GM12878 (cell line): Measurements from ENCODE around the gene LZTFL1. TPM values are rescaled to one million over a fixed set of nuclear protein-coding genes. Genes with fewer than 3 reads are reported as not detected.

Experiments used
- ATF7 ChIP-seq: fragments of 450-650 bp; IDR thresholded peaks from 2 replicates; pipeline ENCODE4 v1.6.1; 2016; ENCODE audit warnings: low read depth, mild to moderate bottlenecking
- BHLHE40 ChIP-seq, 2 experiments: fragments of 450-650 bp in 1 of 2; IDR thresholded peaks; 2 replicates each; pipeline ENCODE4 v1.6.1; 2011 to 2017; ENCODE audit warnings: low read depth in 2 of 2, borderline replicate concordance in 1 of 2, improper control_type of control experiment in 1 of 2, low read length in 1 of 2, mild to moderate bottlenecking in 1 of 2
- BMI1 ChIP-seq: fragments of 450-650 bp; IDR thresholded peaks from 2 replicates; pipeline ENCODE4 v1.6.1; 2016; ENCODE audit warnings: mild to moderate bottlenecking, moderate library complexity, borderline replicate concordance
- CBFB ChIP-seq: IDR thresholded peaks from 2 replicates; pipeline ENCODE4 v1.6.1; 2016; ENCODE audit warnings: antibody characterized with exemption, low read depth
- CBX5 ChIP-seq: sonication (generic); IDR thresholded peaks from 2 replicates; pipeline ENCODE4 v1.6.1; 2016; ENCODE audit warnings: low read depth, moderate library complexity, mild to moderate bottlenecking, inconsistent platforms
- DPF2 ChIP-seq: fragments of 450-650 bp; IDR thresholded peaks from 2 replicates; pipeline ENCODE4 v1.6.1; 2017; ENCODE audit warnings: mild to moderate bottlenecking
- FOS ChIP-seq: IDR thresholded peaks from 3 replicates; pipeline ENCODE4 v1.6.1; 2011; ENCODE audit warnings: borderline replicate concordance; ENCODE audit not compliant: insufficient read length; ENCODE audit errors: extremely low read depth
- HCFC1 ChIP-seq: fragments of 150-350 bp; IDR thresholded peaks from 2 replicates; pipeline ENCODE4 v1.6.1; 2014; ENCODE audit warnings: low read length
- IKZF1 ChIP-seq: fragments of 450-650 bp; conservative IDR thresholded peaks from 2 replicates; pipeline ENCODE4 v1.6.1; 2017; ENCODE audit warnings: antibody characterized with exemption, mild to moderate bottlenecking
- LARP7 ChIP-seq: fragments of 450-650 bp; IDR thresholded peaks from 2 replicates; pipeline ENCODE4 v1.6.1; 2017; ENCODE audit warnings: mild to moderate bottlenecking
- MEF2A ChIP-seq: IDR thresholded peaks from 2 replicates; pipeline ENCODE4 v1.6.1; 2011; ENCODE audit warnings: low read depth, mild to moderate bottlenecking, low read length, moderate library complexity; ENCODE audit not compliant: insufficient read depth
- MTA3 ChIP-seq: IDR thresholded peaks from 2 replicates; pipeline ENCODE4 v1.6.1; 2012; ENCODE audit warnings: low read length, inconsistent platforms, borderline replicate concordance
- RB1 ChIP-seq: fragments of 450-650 bp; formaldehyde crosslinking; IDR thresholded peaks from 2 replicates; pipeline ENCODE4 v1.6.1; 2017; ENCODE audit warnings: mild to moderate bottlenecking, borderline replicate concordance
- RELA ChIP-seq: fragments of 450-650 bp; IDR thresholded peaks from 2 replicates; pipeline ENCODE4 v1.8.0; 2014; ENCODE audit warnings: borderline replicate concordance; ENCODE audit not compliant: partially characterized antibody
- RFX5 ChIP-seq: IDR thresholded peaks from 2 replicates; pipeline ENCODE4 v1.6.1; 2011; ENCODE audit warnings: low read depth, low read length, improper control_type of control experiment
- RUNX3 ChIP-seq: IDR thresholded peaks from 2 replicates; pipeline ENCODE4 v1.6.1; 2012; ENCODE audit warnings: low read length, inconsistent platforms
- SUPT20H ChIP-seq: IDR thresholded peaks from 2 replicates; pipeline ENCODE4 v1.6.1; 2011; ENCODE audit warnings: low read depth, mild to moderate bottlenecking, low read length, moderate library complexity, borderline replicate concordance; ENCODE audit not compliant: control insufficient read depth
- ZNF274 ChIP-seq: IDR thresholded peaks from one replicate; pipeline ENCODE4 v1.8.0; 2011; ENCODE audit not compliant: insufficient read length, insufficient read depth
- ZNF384 ChIP-seq: IDR thresholded peaks from 2 replicates; pipeline ENCODE4 v1.6.1; 2012; ENCODE audit warnings: low read depth, mild to moderate bottlenecking, low read length, improper control_type of control experiment, borderline replicate concordance
- ZZZ3 ChIP-seq: IDR thresholded peaks from 2 replicates; pipeline ENCODE4 v1.6.1; 2011; ENCODE audit warnings: low read depth; ENCODE audit not compliant: control insufficient read depth, insufficient read length
- polyA plus RNA-seq, 11 experiments: library from polyadenylated mRNA; depleted of rRNA in 4 of 11; unstranded in 6 of 11; stranded (reverse) in 5 of 11; fragments of >200 nt; fragmentation: Nextera tagmentation in 4 of 11; fragmentation: Illumina TruSeq in 1 of 11; extraction: Ambion mirVana in 4 of 11; extraction: Trizol in 1 of 11; gene quantifications; 1 replicate in 1 of 11; 2 replicates in 10 of 11; pipeline versions ENCODE4 v1.2.1 to v1.2.3, GENCODE V29; 2011 to 2016; ENCODE audit warnings: inconsistent platforms in 2 of 11, missing spikeins in 2 of 11, low read depth in 1 of 11
- total RNA-seq, 4 experiments: library from RNA; depleted of rRNA in 3 of 4; stranded (reverse); fragments of >200 nt in 3 of 4; fragmentation: Illumina TruSeq in 1 of 4; extraction: Trizol in 1 of 4; gene quantifications; 2 replicates each; pipeline versions ENCODE4 v1.2.1 to v1.2.3, GENCODE V29; 2013 to 2021
- TF ChIP-seq, protein P1 (sequence below): IDR thresholded peaks from 2 replicates; pipeline ENCODE4 v1.6.1; 2011; ENCODE audit warnings: low read depth, low read length, improper control_type of control experiment, borderline replicate concordance
- TF ChIP-seq, protein P2 (sequence below): fragments of 450-650 bp; IDR thresholded peaks from 2 replicates; pipeline ENCODE4 v1.6.1; 2017; ENCODE audit warnings: antibody characterized with exemption, mild to moderate bottlenecking, moderate library complexity
- TF ChIP-seq, protein P3 (sequence below): IDR thresholded peaks from 2 replicates; pipeline ENCODE4 v1.6.1; 2012; ENCODE audit warnings: low read depth, low read length, improper control_type of control experiment
- TF ChIP-seq, protein P4 (sequence below): fragments of 150-350 bp; IDR thresholded peaks from 2 replicates; pipeline ENCODE4 v1.6.1; 2014; ENCODE audit warnings: mild to moderate bottlenecking, low read depth, low read length

Gene LZTFL1
- total and polyA plus RNA-seq, 10 of the 15 experiments (the other 5 are each of a cell fraction or from before 2014, with no cell fraction given) = 9.8 to 74.1 (median 11.9) TPM

DNA sequence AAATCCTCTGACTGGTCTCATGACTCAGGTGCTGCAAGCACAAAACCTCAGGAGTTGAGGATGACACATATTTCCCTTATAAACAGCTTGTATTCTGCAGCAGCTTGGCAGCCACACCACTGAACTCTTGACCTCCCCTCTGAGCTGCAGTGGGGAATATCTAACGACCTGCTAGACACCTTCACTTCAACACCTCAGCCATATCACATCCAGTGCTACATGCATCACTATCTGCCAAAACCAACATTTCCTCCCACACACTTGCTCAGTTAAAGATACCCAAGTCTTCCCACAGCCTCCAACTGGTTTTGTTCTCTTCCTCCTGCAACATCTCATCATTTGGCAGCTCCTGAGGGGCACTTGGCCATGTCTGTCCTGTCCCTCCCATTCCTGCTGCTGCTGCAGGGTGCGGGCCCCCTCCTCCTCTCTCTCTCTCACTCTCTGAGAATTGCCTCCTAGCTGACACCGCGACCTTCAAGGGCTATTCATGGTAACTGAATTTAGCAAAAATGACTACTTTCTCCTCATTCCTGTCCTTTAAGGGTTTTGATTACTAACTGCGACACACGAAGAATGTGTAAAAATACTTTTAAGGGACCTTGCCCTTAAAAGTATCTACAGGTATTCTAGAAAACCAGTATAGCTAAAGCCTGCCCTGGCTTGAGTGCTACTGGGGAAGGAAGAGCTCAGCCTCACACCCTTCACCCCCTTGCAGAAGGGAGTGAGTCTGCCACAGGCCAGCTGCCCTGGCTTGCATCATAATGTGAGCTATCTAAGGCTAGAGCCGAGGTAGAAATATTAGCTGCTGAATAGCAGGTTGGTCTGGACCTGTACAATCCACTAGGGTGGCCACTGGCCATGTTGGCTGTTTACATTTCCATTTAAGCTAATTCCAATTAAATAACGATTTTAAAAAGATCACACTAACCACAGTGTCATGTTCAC is 39.4 kb upstream of the LZTFL1 start (continued):
- TF ChIP-seq, protein P1, sequence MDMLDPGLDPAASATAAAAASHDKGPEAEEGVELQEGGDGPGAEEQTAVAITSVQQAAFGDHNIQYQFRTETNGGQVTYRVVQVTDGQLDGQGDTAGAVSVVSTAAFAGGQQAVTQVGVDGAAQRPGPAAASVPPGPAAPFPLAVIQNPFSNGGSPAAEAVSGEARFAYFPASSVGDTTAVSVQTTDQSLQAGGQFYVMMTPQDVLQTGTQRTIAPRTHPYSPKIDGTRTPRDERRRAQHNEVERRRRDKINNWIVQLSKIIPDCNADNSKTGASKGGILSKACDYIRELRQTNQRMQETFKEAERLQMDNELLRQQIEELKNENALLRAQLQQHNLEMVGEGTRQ = no peak
- TF ChIP-seq IKZF1 (peak; percentile 86), RUNX3 (peak; percentile 81), LARP7 (no peak), MEF2A (peak; percentile 83), FOS (no peak), HCFC1 (no peak), ZNF384 (no peak), MTA3 (peak; percentile 39), ZNF274 (no peak), CBX5 (peak; percentile 34; the same call in 1 of the 2 replicates), BMI1 (no peak; the same call in none of the 2 replicates), ZZZ3 (no peak), BHLHE40 (IDR thresholded peaks at IDR 0.05; ENCODE audit: borderline replicate concordance in 1 of 2, low read depth in 2 of 2, low read length in 1 of 2) (peak in 1 of 2 experiments; percentile 83; a peak in 2 of 4 replicates), RB1 (no peak), DPF2 (peak; percentile 82), SUPT20H (no peak), ATF7 (peak; percentile 77), RELA (no peak), RFX5 (no peak), CBFB (peak; percentile 67; the same call in 1 of the 2 replicates)
- TF ChIP-seq, protein P2, sequence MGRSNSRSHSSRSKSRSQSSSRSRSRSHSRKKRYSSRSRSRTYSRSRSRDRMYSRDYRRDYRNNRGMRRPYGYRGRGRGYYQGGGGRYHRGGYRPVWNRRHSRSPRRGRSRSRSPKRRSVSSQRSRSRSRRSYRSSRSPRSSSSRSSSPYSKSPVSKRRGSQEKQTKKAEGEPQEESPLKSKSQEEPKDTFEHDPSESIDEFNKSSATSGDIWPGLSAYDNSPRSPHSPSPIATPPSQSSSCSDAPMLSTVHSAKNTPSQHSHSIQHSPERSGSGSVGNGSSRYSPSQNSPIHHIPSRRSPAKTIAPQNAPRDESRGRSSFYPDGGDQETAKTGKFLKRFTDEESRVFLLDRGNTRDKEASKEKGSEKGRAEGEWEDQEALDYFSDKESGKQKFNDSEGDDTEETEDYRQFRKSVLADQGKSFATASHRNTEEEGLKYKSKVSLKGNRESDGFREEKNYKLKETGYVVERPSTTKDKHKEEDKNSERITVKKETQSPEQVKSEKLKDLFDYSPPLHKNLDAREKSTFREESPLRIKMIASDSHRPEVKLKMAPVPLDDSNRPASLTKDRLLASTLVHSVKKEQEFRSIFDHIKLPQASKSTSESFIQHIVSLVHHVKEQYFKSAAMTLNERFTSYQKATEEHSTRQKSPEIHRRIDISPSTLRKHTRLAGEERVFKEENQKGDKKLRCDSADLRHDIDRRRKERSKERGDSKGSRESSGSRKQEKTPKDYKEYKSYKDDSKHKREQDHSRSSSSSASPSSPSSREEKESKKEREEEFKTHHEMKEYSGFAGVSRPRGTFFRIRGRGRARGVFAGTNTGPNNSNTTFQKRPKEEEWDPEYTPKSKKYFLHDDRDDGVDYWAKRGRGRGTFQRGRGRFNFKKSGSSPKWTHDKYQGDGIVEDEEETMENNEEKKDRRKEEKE = no peak
- TF ChIP-seq, protein P3, sequence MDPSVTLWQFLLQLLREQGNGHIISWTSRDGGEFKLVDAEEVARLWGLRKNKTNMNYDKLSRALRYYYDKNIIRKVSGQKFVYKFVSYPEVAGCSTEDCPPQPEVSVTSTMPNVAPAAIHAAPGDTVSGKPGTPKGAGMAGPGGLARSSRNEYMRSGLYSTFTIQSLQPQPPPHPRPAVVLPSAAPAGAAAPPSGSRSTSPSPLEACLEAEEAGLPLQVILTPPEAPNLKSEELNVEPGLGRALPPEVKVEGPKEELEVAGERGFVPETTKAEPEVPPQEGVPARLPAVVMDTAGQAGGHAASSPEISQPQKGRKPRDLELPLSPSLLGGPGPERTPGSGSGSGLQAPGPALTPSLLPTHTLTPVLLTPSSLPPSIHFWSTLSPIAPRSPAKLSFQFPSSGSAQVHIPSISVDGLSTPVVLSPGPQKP = no peak
- TF ChIP-seq, protein P4, sequence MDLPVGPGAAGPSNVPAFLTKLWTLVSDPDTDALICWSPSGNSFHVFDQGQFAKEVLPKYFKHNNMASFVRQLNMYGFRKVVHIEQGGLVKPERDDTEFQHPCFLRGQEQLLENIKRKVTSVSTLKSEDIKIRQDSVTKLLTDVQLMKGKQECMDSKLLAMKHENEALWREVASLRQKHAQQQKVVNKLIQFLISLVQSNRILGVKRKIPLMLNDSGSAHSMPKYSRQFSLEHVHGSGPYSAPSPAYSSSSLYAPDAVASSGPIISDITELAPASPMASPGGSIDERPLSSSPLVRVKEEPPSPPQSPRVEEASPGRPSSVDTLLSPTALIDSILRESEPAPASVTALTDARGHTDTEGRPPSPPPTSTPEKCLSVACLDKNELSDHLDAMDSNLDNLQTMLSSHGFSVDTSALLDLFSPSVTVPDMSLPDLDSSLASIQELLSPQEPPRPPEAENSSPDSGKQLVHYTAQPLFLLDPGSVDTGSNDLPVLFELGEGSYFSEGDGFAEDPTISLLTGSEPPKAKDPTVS = no peak
